K562 (cell line): Measurements from ENCODE around the gene EGFL6. TPM values are rescaled to one million over a fixed set of nuclear protein-coding genes. Genes with fewer than 3 reads are reported as not detected.

Experiments
- ATAC-seq: fragments of 200-7000 bp; cut with Tn5 transposase; 3 replicates; pipeline ENCODE4 v1.9.1; 2020; ENCODE audit warnings: moderate library complexity
- BruUV-seq: library from RNA; stranded (reverse); fragments of 400-500 nt; replicated peaks from 2 replicates; lab custom pipeline; 2021; lab: Mats Ljungman, UMichigan
- CTCF ChIA-PET: fragments of 300-600 bp; formaldehyde crosslinking; extraction: SDS; loops from one replicate; lab custom pipeline; 2021; ENCODE audit warnings: low intra/inter-chr PET ratio; lab: Yijun Ruan, JAX
- POLR2A ChIA-PET: fragments of 300-600, 350-650 bp; sonication (Branson Sonifier 250); formaldehyde crosslinking; extraction: SDS; loops from one replicate; lab custom pipeline; 2021; ENCODE audit warnings: antibody characterized with exemption, inconsistent platforms; lab: Yijun Ruan, JAX
- DNase-seq, 4 experiments: peaks; one replicate each; pipeline versions ENCODE4 v3.0.0 to v3.0.0-alpha.2; 2011 to 2018; ENCODE audit warnings: low spot score in 3 of 4, mixed read lengths in 3 of 4; ENCODE audit errors: extremely low read depth in 1 of 4
- FAIRE-seq: peaks from 2 replicates; lab custom pipeline; 2011; peaks lifted over from hg19 to GRCh38; lab: Jason Lieb, UNC
- H2AFZ ChIP-seq: 2 replicates; pipeline ENCODE4 v1.6.0; 2011; ENCODE audit warnings: low read depth, low read length, control low read depth, inconsistent platforms
- H3K27ac ChIP-seq: fragments of 200-600 bp; 3 replicates; pipeline ENCODE4 v1.8.0; 2011; ENCODE audit warnings: low read depth, mild to moderate bottlenecking, control low read depth, inconsistent platforms, low read length, moderate library complexity, mixed read lengths; ENCODE audit errors: extremely low read depth
- H3K27me3 ChIP-seq, 2 experiments: fragments of 300-600 bp in 1 of 2; 2 replicates in 1 of 2; 3 replicates in 1 of 2; pipeline versions ENCODE4 v1.6.0 to v1.8.0; 2011; ENCODE audit warnings: inconsistent platforms in 2 of 2, low read length in 2 of 2, mild to moderate bottlenecking in 1 of 2, mixed read lengths in 1 of 2, moderate library complexity in 1 of 2; ENCODE audit not compliant: control insufficient read depth in 2 of 2, insufficient read depth in 2 of 2
- H3K36me3 ChIP-seq: fragments of 300-600 bp; 3 replicates; pipeline ENCODE4 v1.8.0; 2011; ENCODE audit warnings: mild to moderate bottlenecking, low read length, inconsistent platforms; ENCODE audit not compliant: control insufficient read depth, insufficient read depth
- H3K4me1 ChIP-seq, 2 experiments: fragments of 200-600 bp in 1 of 2; replicated peaks in 1 of 2; 2 replicates in 1 of 2; 3 replicates in 1 of 2; pipeline versions ENCODE4 v1.5.1 to v1.8.0; 2011; ENCODE audit warnings: inconsistent platforms in 2 of 2, low read length in 2 of 2, mild to moderate bottlenecking in 1 of 2, mixed read lengths in 1 of 2, moderate library complexity in 1 of 2; ENCODE audit not compliant: control insufficient read depth in 2 of 2, insufficient read depth in 2 of 2
- H3K4me2 ChIP-seq: 2 replicates; pipeline ENCODE4 v1.6.1; 2011; ENCODE audit warnings: low read length, control low read depth, inconsistent platforms, mixed read lengths; ENCODE audit not compliant: insufficient read depth
- H3K4me3 ChIP-seq: fragments of 200-600 bp; sonication (generic), shearing (Covaris generic); 2 replicates; pipeline ENCODE4 v1.5.1; 2016; ENCODE audit warnings: control low read depth, inconsistent platforms
- H3K79me2 ChIP-seq: fragments of 200-600 bp; 3 replicates; pipeline ENCODE4 v1.8.0; 2011; ENCODE audit warnings: low read length, inconsistent platforms; ENCODE audit not compliant: control insufficient read depth, insufficient read depth
- H3K9ac ChIP-seq, 2 experiments: 2 replicates each; pipeline versions ENCODE4 v1.6.0 to v1.6.1; 2011; ENCODE audit warnings: low read depth in 2 of 2, low read length in 2 of 2, control low read depth in 1 of 2, inconsistent platforms in 1 of 2, mild to moderate bottlenecking in 1 of 2, mixed read lengths in 1 of 2; ENCODE audit not compliant: insufficient read depth in 1 of 2
- H3K9me1 ChIP-seq: one replicate; pipeline ENCODE4 v1.6.0; 2011; ENCODE audit warnings: inconsistent platforms, mild to moderate bottlenecking, low read length, moderate library complexity; ENCODE audit not compliant: control insufficient read depth, insufficient read depth
- H3K9me3 ChIP-seq: replicated peaks from 2 replicates; pipeline ENCODE4 v1.5.1; 2011; ENCODE audit warnings: low read depth, low read length, inconsistent platforms; ENCODE audit not compliant: control insufficient read depth, insufficient read depth
- H4K20me1 ChIP-seq: replicated peaks from 2 replicates; pipeline ENCODE4 v1.6.1; 2011; ENCODE audit warnings: low read length, inconsistent platforms, mixed read lengths; ENCODE audit not compliant: control insufficient read depth, insufficient read depth
- ATF7 ChIP-seq: fragments of 450-650 bp; IDR thresholded peaks from 2 replicates; pipeline ENCODE4 v1.7.1; 2014; ENCODE audit warnings: mild to moderate bottlenecking, moderate library complexity
- GATAD2A ChIP-seq: fragments of 450-650 bp; IDR thresholded peaks from 2 replicates; pipeline ENCODE4 v1.6.1; 2017
- IFI16 ChIP-seq: fragments of 250-450 bp; sonication (Bioruptor Pico); IDR thresholded peaks from 2 replicates; pipeline ENCODE4 v2.1.2; 2022; ENCODE audit warnings: mild to moderate bottlenecking, inconsistent platforms
- MYNN ChIP-seq, 2 experiments: sonication (generic); formaldehyde crosslinking in 1 of 2; IDR thresholded peaks; 2 replicates each; pipeline versions ENCODE4 v1.5.0 to v1.6.1; 2016 to 2020; ENCODE audit warnings: antibody characterized with exemption in 1 of 2, missing genetic modification reagents in 1 of 2
- NR3C1 ChIP-seq: sonication (generic); formaldehyde crosslinking; IDR thresholded peaks from 2 replicates; pipeline ENCODE4 v1.8.1; 2022; ENCODE audit warnings: missing genetic modification reagents
- SMARCC2 ChIP-seq: fragments of 450-650 bp; IDR thresholded peaks from 2 replicates; pipeline ENCODE4 v1.6.1; 2017; ENCODE audit warnings: antibody characterized with exemption, moderate library complexity, mild to moderate bottlenecking, low read depth
- ZNF699 ChIP-seq: fragments of 250-450 bp; sonication (Bioruptor Pico); IDR thresholded peaks from 2 replicates; pipeline ENCODE4 v1.8.0; 2021; ENCODE audit warnings: mild to moderate bottlenecking, moderate library complexity; ENCODE audit not compliant: insufficient replicate concordance
- WGBS: fragments of 100-300 bp; shearing (Covaris generic); methylation state at CpG from one replicate; pipeline ENCODE4 v1.1.6; 2016; ENCODE audit warnings: low coverage, mixed read lengths; ENCODE audit not compliant: insufficient coverage; ENCODE audit errors: missing lambda C conversion rate; 5-methylcytosine and 5-hydroxymethylcytosine counted together
- in situ Hi-C: fragments of 300-500 bp; cut with MboI; formaldehyde crosslinking; loops from 4 replicates; pipeline ENCODE4 v1.15.0; 2018; ENCODE audit warnings: inconsistent platforms, mixed read lengths
- intact Hi-C: fragments of 100-400 bp; cut with micrococcal nuclease; formaldehyde crosslinking; loops from 2 replicates; pipeline ENCODE4 v1.14.2; 2022
- polyA plus RNA-seq, 8 experiments: library from polyadenylated mRNA; depleted of rRNA in 4 of 8; stranded (reverse) in 5 of 8; unstranded in 3 of 8; fragments of >200 nt; fragmentation: Nextera tagmentation in 2 of 8; fragmentation: Illumina TruSeq in 1 of 8; extraction: Ambion mirVana in 2 of 8; extraction: Trizol in 1 of 8; gene quantifications; 2 replicates each; pipeline versions ENCODE4 v1.2.1 to v1.2.3, GENCODE V29; 2011 to 2014; ENCODE audit warnings: inconsistent platforms in 1 of 8, missing spikeins in 1 of 8
- total RNA-seq, 7 experiments: library from RNA; depleted of rRNA in 6 of 7; stranded (reverse); fragments of >200 nt in 6 of 7; fragmentation: Illumina TruSeq in 2 of 7; extraction: Trizol in 2 of 7; gene quantifications; 2 replicates each; pipeline versions ENCODE4 v1.2.1 to v1.2.3, GENCODE V29; 2011 to 2021; ENCODE audit warnings: low replicate concordance in 1 of 7
- TF ChIP-seq, protein P1 (sequence below), 2 experiments: fragments of 450-650 bp; IDR thresholded peaks; 2 replicates each; pipeline ENCODE4 v1.6.1; 2016; ENCODE audit warnings: mild to moderate bottlenecking in 2 of 2, borderline replicate concordance in 1 of 2, low read depth in 1 of 2, moderate library complexity in 1 of 2
- TF ChIP-seq, protein P2 (sequence below): fragments of 450-650 bp; IDR thresholded peaks from 2 replicates; pipeline ENCODE4 v1.6.1; 2018; ENCODE audit not compliant: partially characterized antibody

EGFL6 gene
- total and polyA plus RNA-seq, 9 of the 15 experiments (the other 6 are each of a cell fraction or from before 2014, with no cell fraction given) = 0.01 TPM; not detected in 8

GRCh38 chrX:13669246-13669737 lies 99.9 kb downstream of the EGFL6 start:
- H3K27ac ChIP-seq = peak overlapping the region; percentile 91
- peak overlapping the region; percentile 55 to 59; a peak in 3 of 4 replicates for H3K9ac ChIP-seq
- H4K20me1 ChIP-seq = no peaks in the 10 kb centered on the region
- peak overlapping the region; percentile 80 for H3K4me2 ChIP-seq
- ATAC-seq (peak; percentile 93), FAIRE-seq (peak; percentile 82), DNase-seq (peak; percentile 47 to 78 (median 56))
- H3K79me2 ChIP-seq = no peaks in the 10 kb centered on the region
- H3K4me1 ChIP-seq = peaks cover 0 to 3% of the 10 kb centered on the region in 2 experiments; a peak in 3 of 5 replicates
- ChIA-PET CTCF (no interaction called here), POLR2A (interaction anchor here (0.6 to 1.3 kb wide), 7 partner anchors 11 to 1267 kb away, joined by 3 to 8 read pairs (median 3); partner anchors contain the start of genes RAB9A and TCEANC)
- H3K4me3 ChIP-seq = peak overlapping the region; percentile 18; the same call in 1 of the 2 replicates
- no peaks in the 10 kb centered on the region for H3K9me1 ChIP-seq
- H3K36me3 ChIP-seq = no peaks in the 10 kb centered on the region
- in situ Hi-C loops (loop anchor here (25.0 kb wide), 1 partner anchor 707 kb away; no protein-coding TSS in a partner anchor), intact Hi-C loops (loop anchor here (1.0 kb wide), 2 partner anchors 16 to 20 kb away; partner anchors contain the start of genes RAB9A and TCEANC)
- BruUV-seq = no TSS peak
- 1% methylated on average over 9 of the region's 9 CpGs for WGBS
- H2AFZ ChIP-seq = peak overlapping the region; percentile 99
- no peaks in the 10 kb centered on the region for H3K9me3 ChIP-seq
- no peaks in the 10 kb centered on the region for H3K27me3 ChIP-seq
- TF ChIP-seq IFI16 (CRISPR knock-in tag) = no peak
- TF ChIP-seq, protein P1, sequence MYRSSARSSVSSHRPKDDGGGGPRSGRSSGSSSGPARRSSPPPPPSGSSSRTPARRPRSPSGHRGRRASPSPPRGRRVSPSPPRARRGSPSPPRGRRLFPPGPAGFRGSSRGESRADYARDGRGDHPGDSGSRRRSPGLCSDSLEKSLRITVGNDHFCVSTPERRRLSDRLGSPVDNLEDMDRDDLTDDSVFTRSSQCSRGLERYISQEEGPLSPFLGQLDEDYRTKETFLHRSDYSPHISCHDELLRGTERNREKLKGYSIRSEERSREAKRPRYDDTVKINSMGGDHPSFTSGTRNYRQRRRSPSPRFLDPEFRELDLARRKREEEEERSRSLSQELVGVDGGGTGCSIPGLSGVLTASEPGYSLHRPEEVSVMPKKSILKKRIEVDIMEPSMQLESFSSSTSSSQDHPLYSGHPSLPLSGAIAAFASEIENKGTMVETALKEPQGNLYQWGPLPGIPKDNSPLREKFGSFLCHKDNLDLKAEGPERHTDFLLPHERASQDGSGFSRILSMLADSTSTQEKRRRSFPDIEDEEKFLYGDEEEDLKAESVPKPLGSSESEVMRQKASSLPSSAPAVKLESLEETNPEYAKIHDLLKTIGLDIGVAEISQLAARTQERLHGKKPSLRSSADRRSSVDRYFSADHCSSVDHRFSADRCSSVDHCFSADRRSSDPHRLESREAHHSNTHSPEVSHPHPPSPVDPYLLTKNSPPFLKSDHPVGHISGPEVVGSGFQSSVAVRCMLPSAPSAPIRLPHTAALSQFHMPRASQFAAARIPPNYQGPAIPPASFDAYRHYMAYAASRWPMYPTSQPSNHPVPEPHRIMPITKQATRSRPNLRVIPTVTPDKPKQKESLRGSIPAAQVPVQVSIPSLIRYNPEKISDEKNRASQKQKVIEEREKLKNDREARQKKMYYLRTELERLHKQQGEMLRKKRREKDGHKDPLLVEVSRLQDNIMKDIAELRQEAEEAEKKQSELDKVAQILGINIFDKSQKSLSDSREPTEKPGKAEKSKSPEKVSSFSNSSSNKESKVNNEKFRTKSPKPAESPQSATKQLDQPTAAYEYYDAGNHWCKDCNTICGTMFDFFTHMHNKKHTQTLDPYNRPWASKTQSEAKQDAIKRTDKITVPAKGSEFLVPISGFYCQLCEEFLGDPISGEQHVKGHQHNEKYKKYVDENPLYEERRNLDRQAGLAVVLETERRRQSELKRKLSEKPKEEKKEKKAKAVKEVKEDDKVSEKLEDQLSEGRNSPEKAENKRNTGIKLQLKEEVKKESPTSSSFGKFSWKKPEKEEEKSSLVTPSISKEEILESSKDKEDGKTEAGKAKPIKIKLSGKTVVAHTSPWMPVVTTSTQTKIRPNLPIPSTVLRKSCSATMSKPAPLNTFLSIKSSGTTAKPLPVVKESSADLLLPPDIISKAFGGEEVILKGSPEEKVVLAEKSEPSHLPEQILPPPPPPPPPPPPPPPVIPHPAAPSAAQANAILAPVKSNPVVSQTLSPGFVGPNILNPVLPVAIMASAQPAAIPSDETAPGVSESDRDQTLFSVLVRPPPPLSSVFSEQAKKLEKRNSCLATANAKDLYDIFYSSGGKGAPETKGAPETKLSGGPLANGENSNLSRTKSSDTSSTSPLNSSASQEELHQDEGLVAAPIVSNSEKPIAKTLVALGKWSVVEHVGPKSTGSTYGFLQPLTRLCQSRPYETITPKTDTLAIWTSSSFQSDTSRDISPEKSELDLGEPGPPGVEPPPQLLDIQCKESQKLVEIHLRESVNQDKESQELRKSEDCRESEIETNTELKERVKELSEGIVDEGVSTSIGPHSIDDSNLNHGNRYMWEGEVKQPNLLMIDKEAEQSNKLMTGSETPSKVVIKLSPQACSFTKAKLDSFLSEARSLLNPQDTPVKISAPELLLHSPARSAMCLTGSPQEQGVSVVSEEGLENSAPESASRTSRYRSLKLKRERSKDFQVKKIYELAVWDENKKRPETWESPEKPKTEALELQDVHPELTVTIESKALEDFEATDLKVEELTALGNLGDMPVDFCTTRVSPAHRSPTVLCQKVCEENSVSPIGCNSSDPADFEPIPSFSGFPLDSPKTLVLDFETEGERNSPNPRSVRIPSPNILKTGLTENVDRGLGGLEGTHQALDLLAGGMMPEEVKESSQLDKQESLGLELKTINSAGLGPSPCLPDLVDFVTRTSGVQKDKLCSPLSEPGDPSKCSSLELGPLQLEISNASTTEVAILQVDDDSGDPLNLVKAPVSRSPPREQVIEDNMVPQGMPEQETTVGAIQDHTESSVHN (IDR thresholded peaks at IDR 0.05; ENCODE audit: borderline replicate concordance in 1 of 2, low read depth in 1 of 2) = 0 out of 4 replicates have a peak, but pooled peaks of 1 of the 2 experiments have one; percentile 57
- TF ChIP-seq SMARCC2 = no peak; the same call in 1 of the 2 replicates
- TF ChIP-seq ATF7 = peak; percentile 79
- TF ChIP-seq, protein P2, sequence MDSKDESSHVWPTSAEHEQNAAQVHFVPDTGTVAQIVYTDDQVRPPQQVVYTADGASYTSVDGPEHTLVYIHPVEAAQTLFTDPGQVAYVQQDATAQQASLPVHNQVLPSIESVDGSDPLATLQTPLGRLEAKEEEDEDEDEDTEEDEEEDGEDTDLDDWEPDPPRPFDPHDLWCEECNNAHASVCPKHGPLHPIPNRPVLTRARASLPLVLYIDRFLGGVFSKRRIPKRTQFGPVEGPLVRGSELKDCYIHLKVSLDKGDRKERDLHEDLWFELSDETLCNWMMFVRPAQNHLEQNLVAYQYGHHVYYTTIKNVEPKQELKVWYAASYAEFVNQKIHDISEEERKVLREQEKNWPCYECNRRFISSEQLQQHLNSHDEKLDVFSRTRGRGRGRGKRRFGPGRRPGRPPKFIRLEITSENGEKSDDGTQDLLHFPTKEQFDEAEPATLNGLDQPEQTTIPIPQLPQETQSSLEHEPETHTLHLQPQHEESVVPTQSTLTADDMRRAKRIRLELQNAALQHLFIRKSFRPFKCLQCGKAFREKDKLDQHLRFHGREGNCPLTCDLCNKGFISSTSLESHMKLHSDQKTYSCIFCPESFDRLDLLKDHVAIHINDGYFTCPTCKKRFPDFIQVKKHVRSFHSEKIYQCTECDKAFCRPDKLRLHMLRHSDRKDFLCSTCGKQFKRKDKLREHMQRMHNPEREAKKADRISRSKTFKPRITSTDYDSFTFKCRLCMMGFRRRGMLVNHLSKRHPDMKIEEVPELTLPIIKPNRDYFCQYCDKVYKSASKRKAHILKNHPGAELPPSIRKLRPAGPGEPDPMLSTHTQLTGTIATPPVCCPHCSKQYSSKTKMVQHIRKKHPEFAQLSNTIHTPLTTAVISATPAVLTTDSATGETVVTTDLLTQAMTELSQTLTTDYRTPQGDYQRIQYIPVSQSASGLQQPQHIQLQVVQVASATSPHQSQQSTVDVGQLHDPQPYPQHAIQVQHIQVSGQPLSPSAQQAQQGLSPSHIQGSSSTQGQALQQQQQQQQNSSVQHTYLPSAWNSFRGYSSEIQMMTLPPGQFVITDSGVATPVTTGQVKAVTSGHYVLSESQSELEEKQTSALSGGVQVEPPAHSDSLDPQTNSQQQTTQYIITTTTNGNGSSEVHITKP = peak; percentile 29
- no peak for TF ChIP-seq NR3C1 (CRISPR knock-in tag)
- no peak for TF ChIP-seq ZNF699
- TF ChIP-seq GATAD2A = 0 out of 2 replicates have a peak, but pooled peaks have one; percentile 33
- no peak for TF ChIP-seq MYNN (IDR thresholded peaks at IDR 0.05)
- TF ChIP-seq MYNN (CRISPR knock-in tag; IDR thresholded peaks at IDR 0.05) = no peak
